ENCODE data around the gene SCAI.
"Not testable (repeated sequence)": the region's sequence is repeated elsewhere in the genome, so short reads cannot be mapped to it uniquely, and the experiment has no call there.

The SCAI gene

DNA sequence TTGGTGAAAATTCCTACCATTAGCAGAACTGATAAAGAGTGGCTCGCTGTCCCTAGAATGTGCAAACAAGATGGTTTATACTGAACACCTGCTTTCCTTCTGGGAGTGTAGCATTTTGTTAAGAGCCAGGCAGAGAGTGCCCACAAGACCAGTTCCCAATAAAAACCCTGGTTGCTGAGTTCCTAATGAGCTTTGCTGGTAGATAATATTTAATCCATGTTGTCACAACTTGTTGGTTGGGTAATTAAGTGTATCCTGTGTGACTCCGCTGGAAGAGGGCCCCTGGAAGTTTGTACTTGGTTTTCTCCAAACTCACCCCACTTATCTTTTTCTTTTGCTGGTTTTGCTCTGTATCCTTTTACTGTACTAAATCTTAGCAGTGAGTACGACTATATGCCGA is 162.9 kb downstream of the SCAI start:
- no peak for DNase-seq (ENCODE audit: low read depth)
- no peak overlapping the region for H3K4me3 ChIP-seq (ENCODE audit: low read depth, low read length)
- TF ChIP-seq, protein P1, sequence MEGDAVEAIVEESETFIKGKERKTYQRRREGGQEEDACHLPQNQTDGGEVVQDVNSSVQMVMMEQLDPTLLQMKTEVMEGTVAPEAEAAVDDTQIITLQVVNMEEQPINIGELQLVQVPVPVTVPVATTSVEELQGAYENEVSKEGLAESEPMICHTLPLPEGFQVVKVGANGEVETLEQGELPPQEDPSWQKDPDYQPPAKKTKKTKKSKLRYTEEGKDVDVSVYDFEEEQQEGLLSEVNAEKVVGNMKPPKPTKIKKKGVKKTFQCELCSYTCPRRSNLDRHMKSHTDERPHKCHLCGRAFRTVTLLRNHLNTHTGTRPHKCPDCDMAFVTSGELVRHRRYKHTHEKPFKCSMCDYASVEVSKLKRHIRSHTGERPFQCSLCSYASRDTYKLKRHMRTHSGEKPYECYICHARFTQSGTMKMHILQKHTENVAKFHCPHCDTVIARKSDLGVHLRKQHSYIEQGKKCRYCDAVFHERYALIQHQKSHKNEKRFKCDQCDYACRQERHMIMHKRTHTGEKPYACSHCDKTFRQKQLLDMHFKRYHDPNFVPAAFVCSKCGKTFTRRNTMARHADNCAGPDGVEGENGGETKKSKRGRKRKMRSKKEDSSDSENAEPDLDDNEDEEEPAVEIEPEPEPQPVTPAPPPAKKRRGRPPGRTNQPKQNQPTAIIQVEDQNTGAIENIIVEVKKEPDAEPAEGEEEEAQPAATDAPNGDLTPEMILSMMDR (IDR thresholded peaks at IDR 0.05; ENCODE audit: insufficient read depth, low read depth, low read length, missing control alignments): no peak

GRCh38 chr9:124975131-124975530 is 168.2 kb downstream of the SCAI start:
- TF ChIP-seq, protein P1 (IDR thresholded peaks at IDR 0.05; ENCODE audit: insufficient read depth, low read depth, low read length, missing control alignments): no peak
- no peak for DNase-seq (ENCODE audit: low read depth)
- no peak overlapping the region for H3K4me3 ChIP-seq (ENCODE audit: low read depth, low read length)

DNA sequence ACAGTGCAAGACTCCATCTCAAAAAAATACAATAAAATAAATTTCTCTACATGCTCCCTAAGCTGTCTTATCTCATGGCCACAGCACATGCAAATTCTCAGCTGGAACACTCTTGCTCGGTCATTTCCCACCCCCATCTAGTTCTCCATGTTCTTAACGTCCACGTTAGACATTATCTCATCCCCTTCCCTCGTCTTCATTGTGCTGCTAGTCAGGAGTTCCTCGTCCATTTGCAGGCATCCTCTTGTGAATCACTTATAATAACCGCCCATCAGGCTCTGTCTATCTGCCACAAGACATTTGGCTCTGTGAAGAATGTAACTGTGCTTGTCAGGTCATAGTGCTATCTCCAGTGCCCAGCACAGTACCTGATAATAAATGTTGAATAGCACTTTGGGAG is 169.5 kb downstream of the SCAI start:
- no peak overlapping the region for H3K4me3 ChIP-seq (ENCODE audit: low read depth, low read length)
- DNase-seq (ENCODE audit: low read depth): no peak
- TF ChIP-seq, protein P1 (IDR thresholded peaks at IDR 0.05; ENCODE audit: insufficient read depth, low read depth, low read length, missing control alignments): no peak

DNA sequence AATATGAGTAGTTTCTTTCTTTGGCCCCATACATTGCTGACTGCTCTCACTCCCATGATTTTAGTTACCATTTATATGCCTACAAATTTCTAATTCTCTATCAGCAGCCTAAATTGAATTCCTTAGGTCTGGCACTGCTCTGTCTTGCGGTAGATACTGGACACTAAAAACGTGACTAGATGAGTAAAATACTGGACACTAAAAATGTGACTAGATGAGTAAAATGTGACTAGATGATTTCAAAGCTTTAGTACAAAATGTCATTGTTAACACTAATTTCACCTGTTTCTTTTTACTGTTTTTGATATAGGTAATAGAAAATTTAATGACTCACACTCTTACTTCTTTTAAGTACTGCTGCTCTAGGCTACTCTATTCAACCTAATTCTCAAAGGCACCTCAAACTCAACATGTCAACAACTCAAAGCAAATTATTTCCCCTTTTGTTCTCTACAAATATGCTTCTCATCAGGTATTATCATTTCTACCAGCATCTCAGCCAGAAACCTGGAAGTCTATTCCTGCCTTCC is 171.0 kb downstream of the SCAI start:
- DNase-seq (ENCODE audit: low read depth): no peak
- H3K4me3 ChIP-seq (ENCODE audit: low read depth, low read length): no peak overlapping the region
- TF ChIP-seq, protein P1 (IDR thresholded peaks at IDR 0.05; ENCODE audit: insufficient read depth, low read depth, low read length, missing control alignments): no peak

GRCh38 chr9:124969401-124969800 is 173.9 kb downstream of the SCAI start:
- H3K4me3 ChIP-seq (ENCODE audit: low read depth, low read length): no peak overlapping the region
- TF ChIP-seq, protein P1 (IDR thresholded peaks at IDR 0.05; ENCODE audit: insufficient read depth, low read depth, low read length, missing control alignments): no peak
- DNase-seq (ENCODE audit: low read depth): no peak

GRCh38 chr9:124968238-124968637 is 175.1 kb downstream of the SCAI start:
- TF ChIP-seq, protein P1 (IDR thresholded peaks at IDR 0.05; ENCODE audit: insufficient read depth, low read depth, low read length, missing control alignments): no peak
- H3K4me3 ChIP-seq (ENCODE audit: low read depth, low read length): no peak overlapping the region
- no peak for DNase-seq (ENCODE audit: low read depth)

DNA sequence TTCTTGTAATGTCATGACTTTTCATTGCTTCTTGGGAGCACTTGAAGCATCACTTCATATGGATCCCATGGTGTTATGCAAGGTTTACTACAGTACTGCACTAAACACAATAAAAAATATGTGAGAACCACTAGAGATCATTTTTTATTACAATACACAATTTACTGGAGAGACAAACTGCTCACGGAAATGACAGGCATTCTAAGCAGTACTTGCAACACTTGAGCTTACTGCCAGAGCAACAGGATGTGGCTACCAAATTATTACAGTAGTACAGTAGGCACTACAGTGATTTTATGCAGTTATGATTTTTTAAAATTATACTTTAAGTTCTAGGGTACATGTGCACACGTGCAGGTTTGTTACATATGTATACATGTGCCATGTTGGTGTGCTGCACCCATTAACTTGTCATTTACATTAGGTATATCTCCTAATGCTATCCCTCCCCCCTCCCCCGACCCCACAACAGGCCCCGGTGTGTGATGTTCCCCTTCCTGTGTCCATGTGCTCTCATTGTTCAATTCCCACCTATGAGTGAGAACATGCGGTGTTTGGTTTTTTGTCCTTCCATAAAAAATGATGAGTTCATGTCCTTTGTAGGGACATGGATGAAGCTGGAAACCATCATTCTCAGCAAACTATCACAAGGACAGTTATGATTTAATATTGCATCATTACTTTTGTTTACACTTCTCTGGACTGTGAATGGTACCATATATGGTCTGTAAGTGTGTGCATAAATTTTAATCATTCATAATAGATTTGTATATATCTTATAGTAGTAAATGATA is 177.4 kb downstream of the SCAI start:
- H3K4me3 ChIP-seq (ENCODE audit: low read depth, low read length); DNase-seq (ENCODE audit: low read depth): not testable (repeated sequence)

Measured in GM12865 (cell line).